Islet of Langerhans (tissue), 1 donor: Measurements from ENCODE around the gene TNRC6A.
"Not testable (repeated sequence)": the region's sequence is repeated elsewhere in the genome, so short reads cannot be mapped to it uniquely, and the experiment has no call there.

Experiments
- FAIRE-seq: peaks from one replicate; lab custom pipeline; 2011; peaks lifted over from hg19 to GRCh38; lab: Jason Lieb, UNC

TNRC6A gene

DNA sequence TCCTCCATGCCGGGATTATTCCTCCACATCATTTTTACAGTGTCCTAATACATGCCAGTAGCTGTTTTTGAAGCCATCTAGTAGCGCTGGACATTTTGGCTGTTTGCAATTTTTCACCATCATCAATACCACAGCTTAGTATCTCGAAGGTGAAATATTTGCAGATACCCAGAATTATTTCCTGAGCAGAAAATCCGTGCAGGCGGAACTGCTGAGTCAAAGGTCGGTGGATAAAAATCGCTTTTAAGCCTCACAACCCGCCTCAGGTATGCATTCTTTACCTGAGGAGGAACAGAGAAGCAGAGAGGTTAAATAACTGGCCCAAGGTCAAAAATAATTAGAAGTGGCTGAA, 584 bp upstream of the TNRC6A start:
- FAIRE-seq: peak; percentile 33

DNA sequence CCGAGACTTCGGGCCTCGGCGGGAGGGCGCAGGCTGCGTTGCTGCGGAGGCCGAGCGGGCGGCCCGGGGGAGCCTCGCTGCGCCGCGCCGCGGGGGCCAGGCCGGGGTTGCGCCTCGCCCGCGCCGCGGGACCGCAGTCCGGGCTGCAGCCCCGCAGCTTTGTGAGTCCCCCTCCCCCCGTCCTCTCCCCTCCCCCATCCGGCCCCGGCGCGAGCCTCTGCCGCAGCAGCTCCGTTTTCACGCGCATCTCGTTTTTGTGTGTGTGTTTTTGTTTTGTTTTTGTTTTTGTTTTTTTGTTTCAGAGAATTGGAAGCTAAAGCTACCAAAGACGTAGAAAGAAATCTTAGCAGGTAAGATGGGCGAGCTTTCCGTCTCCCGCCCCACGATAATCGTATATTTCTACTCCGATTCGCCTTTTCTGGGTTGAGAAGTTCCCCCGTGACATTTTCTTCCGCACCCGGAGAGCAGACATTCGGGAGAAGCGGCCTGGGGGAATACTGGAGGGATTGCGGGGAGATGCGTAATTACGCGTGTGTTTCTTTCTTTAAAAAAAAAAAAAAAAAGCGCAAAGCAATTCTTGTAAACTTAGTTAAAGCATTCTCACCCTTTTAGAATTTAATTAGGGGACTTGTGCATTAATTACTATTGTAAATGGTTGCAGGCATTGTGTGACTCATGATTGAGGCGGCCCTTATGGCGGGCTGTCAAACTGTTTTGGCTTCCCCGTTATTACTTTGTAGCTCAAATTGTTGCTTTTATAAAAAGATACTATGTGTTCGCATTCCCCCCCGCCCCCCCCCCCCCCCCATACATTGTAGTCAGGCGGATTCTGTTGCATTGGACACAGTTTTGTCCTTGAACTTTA, 732 bp downstream of the TNRC6A start:
- no peak for FAIRE-seq

DNA sequence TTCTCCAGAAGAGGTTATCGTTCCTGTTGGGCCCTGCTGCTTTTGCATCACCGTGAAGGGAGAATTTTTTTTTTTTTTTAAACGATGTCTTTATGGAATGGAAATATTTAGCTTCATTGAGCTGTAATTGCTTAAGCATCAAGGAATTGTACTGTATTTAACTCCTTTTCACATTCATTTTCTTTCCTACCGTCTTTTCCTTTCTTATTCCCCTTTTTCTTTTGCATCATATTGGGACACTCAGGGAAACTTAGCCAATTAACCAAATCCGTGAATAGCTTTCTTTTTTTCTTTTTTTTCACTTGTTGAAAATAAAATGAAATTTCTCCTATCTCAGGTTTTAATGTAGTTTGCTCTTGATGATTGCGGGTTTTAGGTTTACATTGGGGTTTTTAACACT, 1.5 kb downstream of the TNRC6A start:
- no peak for FAIRE-seq

DNA sequence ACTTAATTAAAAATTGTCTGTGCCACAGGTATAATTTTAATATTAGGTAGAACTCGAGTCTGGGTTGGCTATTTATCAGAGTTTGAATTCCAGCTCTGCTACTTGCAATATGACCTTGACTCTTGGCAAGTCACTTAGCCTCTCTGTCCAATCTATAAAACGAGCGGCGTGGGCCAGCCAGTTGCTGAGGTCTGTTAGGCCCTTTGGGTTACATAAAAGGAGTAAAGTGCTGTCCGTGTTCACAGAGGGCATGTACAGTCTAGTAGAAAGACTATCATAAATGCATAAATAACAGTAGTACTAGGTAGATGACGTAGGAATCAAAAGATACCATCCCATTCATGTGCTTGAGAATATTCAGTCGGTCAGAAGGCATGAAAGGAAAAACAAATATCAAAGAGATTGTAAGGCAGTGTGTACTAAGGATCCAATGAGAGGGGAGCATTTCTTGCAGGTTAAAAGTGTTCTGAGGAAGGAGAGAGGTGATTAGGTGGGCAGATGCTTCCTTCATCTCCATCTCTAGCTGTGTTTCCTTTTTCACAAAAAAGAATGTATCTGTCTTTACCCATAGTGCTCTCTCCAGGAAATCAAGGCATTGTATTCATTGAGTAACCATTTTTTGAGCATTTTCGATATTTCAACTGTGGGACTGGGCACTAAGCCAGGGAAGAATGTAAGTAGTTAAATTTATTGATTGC, 2.4 kb downstream of the TNRC6A start:
- peak; percentile 66 for FAIRE-seq

DNA sequence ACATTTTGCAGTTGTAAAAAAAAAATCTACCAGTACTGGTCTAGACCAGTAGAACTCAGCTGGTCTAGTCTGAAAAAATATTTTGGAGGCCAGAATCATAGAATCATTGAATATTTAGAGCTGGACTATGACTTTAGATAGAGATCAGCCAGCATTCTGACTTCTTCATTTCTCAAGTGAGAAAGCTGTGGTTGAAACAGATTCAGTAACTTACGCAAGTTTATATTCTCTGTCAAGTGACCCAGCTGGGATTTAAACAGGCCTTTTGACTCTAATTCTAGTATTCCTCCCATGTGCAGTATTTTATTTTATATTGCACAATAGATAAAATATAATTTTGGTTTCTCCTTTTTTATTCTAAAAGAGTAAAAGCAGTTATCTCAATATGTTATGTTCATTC, 4.9 kb downstream of the TNRC6A start:
- no peak for FAIRE-seq

DNA sequence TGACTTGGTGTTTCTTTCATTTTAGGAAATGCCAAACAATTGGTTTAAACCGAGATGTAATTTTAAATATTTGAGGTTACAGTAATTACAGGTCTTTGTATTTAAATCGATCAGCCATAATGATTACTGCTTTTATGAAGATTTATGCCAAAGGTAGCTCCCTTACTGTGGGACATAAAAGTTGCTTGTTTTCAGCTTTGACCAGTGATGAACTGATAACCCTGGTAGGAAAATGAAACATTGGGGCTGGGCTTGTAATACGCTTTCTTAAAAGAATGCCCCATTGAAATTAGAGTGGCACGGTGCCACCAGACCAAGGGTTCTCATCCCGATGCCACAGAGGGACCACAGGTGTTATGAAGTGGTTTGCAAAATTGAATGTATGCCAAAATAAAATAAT, 7.3 kb downstream of the TNRC6A start:
- FAIRE-seq: no peak

DNA sequence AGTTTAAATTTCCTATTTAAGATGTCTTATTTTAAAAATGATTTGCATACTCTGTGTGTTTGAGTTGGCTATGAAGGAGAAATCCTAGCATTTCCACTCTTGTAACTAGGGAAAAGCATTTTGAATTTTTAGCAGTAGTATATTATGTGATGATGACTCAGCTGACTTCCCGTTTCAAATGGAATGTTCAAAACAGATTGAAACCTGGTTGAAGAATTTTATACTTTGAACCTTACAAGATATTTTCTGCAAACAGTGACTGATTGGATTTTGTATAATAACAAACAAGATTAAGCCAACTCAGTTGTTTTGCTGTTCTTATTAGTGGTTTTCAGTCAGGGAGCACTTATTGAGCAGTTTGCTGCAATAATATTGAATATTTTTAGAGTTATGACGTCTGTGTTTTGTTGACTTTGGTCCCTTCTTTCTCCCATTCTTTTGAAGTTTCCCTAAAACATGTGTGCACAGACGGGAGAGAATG, 8.0 kb downstream of the TNRC6A start:
- FAIRE-seq: no peak

DNA sequence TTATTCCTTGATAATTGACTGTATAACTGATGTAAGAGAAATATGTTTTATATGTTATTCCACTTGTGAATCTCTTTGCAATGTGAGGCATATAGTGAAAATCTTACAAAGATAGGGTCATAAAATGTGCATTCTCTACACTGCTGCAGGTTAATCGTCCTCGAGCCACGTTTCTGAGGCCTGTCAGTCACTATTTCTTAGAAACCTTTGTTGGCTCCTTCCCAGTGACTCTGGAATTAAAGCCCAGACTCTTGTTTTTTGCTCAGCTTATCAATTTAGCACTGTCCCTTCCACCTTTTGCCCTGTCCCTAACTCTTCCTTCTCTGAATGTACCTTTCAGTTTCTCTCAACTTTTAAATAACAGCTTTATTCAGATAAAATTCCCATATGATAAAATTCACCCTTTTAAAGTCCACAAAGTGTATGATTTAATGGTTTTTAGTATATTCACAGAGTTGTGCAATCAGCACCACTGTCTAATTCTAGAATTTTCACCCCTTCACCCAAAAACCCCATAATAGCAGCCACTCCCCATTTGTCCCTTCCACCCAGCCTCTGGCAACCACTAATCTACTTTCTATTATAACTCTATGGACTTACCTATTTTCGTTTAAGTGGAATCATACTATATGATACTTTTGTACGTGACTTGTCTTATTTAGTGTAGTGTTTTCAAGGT, 8.6 kb downstream of the TNRC6A start:
- no peak for FAIRE-seq

DNA sequence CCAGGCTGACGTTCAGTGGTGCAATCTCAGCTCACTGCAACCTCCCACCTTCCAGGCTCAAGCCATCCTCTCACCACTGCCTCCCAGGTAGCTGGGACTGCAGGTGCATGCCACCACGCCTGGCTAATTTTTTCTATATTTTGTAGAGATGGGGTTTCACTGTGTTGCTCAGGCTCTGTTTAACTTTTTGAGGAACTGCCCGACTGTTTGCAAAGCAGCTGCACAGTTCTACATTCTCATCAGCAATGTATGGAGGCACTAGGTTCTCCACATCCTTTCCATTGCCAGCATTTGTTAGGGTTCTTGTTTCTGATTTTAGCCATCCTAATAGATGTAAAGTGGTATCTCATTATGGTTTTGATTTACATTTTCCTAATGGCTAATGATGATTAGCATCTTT, 9.4 kb downstream of the TNRC6A start:
- FAIRE-seq: no peak

DNA sequence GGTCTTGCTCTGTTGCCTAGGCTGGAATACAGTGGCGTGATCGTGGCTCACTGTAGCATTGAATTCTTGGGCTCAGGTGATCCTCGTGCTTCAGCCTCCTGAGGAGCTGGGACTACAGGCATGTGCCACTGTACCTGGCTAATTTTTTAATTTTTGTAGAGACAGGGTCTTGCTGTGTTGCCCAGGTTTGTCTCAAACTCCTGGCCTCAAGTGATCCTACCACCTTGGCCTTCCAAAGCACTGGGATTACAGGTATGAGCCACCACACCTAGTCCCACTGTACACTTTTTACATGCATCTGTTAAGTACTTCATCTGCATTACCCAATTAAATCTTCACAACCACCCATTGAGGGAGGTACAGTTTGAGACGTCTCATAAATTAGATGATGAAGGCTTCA, 12.4 kb downstream of the TNRC6A start:
- FAIRE-seq: no peak

DNA sequence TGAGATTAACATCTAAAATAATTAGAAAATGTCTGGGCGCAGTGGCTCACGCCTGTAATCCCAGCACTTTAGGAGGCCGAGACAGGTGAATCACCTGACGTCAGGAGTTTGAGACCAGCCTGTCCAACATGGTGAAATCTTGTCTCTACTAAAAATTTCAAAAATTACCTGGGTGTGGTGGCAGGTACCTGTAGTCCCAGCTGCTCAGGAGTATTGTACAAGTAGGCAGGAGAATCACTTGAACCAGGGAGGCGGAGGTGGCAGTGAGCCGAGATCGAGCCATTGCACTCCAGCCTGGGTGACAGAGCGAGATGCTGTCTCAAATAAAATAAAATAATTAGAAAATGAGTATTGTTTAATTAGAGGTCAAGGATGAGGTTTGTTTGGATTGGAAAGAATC, 13.2 kb downstream of the TNRC6A start:
- FAIRE-seq: not testable (repeated sequence)

DNA sequence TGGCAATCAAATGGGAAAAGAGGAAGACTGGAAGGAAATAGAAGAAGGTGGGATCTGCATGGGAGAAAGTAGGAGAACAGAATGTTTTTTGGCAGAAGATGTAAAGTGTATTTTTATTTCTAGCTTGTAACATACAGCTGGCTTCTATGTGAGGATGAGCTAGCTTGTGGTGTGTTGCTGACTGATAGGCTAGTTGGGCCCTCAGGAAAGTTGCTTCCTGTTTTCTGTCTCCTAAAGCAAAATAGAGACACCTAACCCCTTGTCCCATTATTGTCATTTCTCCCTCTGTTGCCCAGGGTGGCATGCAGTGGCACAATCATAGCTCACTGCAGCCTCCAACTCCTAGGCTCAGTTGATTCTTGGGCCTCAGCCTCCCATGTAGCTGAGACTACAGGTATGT, 15.9 kb downstream of the TNRC6A start:
- no peak for FAIRE-seq

DNA sequence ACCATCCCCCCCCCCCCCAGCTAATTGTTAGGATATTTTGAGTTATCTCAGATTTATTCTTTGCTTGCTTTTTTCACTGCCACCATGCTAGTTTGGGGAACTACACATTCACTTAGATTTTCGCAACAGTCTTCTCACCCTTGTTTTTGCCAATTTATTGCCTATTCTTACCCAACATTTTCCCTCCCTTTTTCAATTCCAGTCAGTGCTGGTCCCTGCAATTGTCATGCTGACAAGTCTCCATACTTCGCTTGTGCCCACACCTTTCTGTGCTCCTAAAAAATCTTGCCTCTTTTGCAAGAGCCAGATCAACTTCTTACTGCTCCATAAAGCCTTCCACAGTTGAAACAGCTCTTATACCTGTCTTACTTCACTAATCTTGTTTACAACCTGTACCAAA, 16.3 kb downstream of the TNRC6A start:
- no peak for FAIRE-seq

DNA sequence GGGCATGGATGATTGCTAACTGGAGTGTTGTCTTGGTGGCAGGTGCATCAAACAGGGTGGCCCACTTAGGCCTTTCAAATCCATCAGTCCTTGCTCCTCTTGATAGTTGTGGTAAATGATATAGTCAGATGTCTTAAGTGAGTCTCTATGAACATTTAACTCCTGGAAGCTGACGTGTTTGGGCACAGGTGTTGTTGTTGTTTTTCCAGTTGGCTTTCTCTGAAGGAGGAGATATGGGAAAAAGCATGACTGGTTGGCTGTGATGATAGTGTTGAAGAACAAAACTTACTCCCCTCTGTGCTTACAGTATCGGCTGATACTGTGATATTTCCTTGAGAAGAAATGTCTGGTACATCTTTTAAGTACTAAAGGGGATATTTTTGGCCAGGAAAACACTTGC, 18.0 kb downstream of the TNRC6A start:
- FAIRE-seq: no peak

DNA sequence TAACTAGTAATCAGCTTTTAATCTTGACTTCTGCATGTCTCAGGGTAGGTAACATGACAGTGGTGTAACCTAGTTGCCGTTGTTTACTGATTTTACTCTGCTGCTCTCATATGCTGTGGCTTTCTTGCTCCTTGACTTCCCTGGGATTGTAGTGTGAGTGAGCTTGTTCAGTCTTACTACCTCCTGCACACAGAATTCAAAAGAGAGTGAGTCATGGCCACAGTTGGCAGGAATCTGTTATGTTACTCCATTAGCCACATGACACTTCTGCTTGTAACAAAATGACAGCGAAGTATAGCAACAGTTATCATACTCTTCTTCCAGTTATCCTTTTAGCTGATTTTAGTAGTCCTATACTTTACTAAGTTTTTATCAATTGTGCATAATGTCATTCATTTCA, 18.8 kb downstream of the TNRC6A start:
- no peak for FAIRE-seq

DNA sequence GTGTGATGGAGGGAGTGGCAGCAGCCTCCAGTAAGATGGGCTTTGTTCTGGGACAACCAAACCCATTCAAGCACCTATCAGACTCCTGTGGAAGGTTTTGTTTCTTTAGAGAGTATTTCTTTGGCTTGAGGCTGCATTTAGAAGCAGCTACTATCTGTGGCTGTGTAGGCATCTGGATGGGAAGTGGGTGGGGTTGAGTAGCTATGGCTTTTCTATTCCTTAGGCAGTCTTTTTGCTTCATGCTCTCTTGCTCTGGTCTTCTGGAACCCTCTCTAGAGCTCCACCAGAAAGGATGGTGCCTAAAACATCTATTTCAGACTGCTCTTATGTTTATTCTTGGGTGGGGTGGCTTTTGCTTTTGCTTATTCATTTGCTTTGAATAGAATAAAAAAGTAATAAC, 19.9 kb downstream of the TNRC6A start:
- no peak for FAIRE-seq

DNA sequence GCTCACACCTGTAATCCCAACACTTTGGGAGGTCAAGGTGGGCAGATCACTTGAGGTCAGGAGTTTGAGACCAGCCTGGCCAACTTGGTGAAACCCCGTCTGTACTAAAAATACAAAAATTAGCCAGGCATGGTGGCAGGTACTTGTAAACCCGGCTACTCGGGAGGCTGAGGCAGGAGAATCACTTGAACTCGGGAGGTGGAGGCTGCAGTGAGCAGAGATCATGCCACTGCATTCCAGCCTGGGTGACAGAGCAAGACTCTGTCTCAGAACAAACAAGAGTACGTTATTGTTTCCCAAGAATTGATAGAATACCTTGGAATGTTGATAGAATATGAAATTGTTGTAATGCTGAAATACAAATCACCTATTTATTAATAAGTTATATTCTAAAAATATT, 20.4 kb downstream of the TNRC6A start:
- FAIRE-seq: not testable (repeated sequence)

DNA sequence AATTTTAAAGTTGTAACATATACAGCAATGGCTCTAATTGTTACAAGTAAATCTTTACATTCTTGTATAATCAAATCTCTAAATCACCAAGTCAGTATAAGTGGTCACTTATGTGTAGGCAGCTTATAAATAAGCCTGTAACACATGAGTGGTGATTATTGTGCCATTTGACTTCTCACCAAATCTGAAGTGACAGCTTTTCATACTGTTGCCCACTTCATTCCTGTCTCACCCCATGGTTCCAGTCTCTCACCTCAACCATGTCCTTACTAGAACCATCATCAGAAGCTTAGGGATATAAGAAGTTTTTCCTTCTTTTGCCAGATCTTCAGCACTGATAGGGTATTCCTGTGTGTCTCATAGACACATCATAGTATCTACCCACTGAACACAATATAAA, 23.5 kb downstream of the TNRC6A start:
- no peak for FAIRE-seq

DNA sequence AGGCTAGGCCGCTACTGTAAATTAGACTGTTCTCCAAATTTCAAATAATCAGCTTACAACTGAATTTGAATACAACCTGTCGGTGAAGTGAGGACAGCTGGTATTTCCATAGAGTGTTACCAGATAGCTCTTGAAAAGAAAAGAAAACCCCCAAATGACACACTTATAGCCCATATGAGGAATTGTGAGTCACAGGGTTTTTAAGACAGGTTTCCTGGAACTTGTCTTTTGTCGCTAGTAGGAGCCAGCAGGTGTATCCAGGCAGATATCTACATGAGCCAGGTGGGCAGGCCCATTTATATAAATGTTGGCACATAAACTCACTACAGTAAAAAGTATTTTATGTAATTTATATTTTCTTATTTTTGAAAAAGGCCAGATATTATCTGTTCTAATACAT, 24.0 kb downstream of the TNRC6A start:
- no peak for FAIRE-seq

DNA sequence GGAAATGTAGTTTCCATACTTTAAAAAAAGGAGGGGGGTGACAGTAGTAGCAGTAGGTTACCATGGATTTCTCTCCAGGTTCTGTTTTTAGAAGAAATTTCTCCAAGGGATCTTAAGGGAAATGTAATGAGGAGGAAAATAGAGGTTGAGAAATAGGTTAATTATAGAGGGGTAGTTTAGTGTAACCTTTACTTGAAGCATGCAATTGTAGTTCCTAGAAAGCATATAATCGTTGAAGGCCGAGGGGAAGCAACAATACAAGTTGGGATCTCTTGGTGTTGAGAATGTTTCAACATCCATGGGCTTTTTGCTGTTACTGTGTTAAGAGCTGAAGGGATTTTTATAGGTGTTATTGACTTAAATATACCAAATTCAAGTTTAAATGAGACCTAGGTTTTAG, 25.1 kb downstream of the TNRC6A start:
- no peak for FAIRE-seq

DNA sequence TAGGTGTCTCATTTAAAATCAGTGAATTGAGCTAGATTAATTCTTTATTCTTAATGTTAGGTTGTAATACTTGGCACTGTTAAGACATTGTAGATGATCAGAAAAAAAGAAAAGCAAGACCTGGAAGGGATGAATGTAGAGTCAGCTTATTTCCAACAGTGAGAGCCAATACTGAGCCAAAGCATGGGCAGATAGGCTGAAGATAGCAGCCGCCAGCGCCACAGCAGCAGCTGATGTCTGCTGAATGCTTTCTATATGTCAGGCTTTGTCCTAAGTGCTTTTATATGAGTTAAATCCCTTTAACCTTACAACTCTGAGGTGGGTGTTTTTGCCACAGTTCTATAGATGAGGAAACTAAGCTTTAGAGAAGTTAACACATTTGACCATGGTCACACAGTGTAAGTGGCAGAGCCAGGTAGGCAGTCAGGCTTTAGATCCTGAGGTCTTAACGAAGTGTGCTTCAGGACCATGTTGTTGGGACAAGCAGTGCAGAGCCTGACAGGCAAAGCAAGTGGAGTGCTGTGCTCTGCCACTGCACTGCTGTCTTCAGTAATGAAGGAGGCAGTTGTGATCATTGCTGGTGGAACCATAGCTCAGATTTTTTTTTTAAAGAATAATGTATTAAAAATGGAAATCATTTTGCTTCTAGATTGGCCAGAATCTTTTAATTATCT, 25.9 kb downstream of the TNRC6A start:
- FAIRE-seq: no peak

DNA sequence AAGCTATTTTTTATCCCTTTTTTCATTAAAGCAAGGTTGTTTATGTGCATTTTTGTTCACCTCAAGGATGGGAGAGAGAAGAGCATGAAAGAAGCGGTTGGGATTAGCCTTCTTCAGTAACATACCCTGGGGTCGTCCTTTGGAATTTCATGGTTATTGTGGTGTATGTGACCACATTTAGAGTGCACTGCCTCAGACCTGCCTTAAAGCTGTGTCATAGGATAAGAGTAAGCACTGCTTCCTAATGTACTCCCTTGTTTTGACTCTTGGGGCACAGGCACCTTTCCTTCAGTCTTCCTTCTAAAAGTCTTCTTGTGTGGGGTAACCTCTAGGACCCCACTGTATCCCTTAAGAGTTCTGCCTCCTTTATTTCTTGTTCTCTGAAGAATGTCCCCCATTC, 28.9 kb downstream of the TNRC6A start:
- FAIRE-seq: no peak

DNA sequence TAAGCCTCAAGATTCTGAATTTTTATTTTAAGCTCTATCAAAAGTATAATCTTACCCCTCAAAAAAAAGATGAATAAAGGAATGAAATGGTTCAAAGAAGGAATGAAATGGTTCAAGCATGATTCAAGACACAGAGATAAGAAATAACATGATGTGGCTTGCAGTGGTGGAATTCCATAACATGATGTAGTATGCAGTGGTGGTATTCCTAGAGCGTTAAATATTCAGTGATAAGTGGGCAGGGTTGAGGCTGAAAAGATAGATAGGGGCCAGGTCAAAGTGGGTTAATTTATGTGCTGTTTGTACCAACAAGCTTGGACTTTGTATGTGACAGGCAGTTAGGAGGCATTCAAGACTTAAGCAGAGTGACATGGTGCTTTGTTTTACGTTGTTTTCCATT, 29.6 kb downstream of the TNRC6A start:
- FAIRE-seq: no peak
